GM18517 (cell line): ENCODE data around the gene IL26.
"Not testable (repeated sequence)": the region's sequence is repeated elsewhere in the genome, so short reads cannot be mapped to it uniquely, and the experiment has no call there.

ENCODE experiments used
- ATAC-seq: cut with Tn5 transposase; IDR thresholded peaks from one replicate; pipeline ENCODE4 v1.9.1; 2021; ENCODE audit warnings: mild to moderate bottlenecking, moderate library complexity; ENCODE audit not compliant: unreplicated experiment

IL26 gene

GRCh38 chr12:68240975-68241374, 15.4 kb upstream of the IL26 start:
- ATAC-seq = peak; percentile 98

DNA sequence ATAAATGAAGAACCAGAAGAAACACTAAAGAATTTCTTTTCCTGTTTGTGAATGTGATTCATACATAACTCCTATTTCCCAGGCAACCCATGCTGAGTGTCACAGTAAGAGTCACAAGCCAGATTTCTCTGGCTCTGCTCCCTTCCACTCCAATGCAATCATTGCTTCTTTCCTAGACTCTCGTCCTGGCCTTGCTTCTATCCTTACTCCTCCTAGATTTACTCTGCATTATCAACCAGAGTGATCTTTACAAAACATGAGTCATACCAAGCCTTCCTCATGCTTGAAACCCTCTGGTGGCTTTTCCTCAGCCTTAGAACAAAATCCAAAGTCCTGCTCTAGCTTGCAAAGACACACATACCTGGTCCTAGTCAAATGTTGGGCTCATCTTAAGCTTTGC, 14.5 kb upstream of the IL26 start:
- ATAC-seq = no peak

- ATAC-seq = no peak
These were observed 13.8 kb upstream of the IL26 start for GRCh38 chr12:68239309-68239982.

DNA sequence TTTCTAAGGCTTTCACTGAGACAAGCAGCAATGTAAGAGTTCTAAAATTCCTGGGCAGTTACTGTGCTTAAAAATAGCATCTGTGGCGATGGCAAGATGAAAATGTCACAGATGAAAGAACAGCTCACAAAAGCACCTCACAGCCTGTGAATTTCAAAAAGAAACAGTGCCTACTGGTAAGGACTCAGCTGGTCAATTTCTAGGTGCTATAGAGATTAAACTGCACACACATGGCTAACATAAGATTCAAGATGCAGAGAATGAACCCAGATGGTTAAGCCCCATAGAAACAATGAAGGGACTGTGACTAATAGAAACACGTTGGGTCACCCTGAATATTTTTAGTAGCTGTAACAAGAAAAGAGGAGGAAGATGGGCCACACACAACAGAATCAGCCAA, 12.0 kb upstream of the IL26 start:
- ATAC-seq = no peak

GRCh38 chr12:68237078-68237477, 11.5 kb upstream of the IL26 start:
- ATAC-seq = no peak

GRCh38 chr12:68236421-68237059, 10.9 kb upstream of the IL26 start:
- ATAC-seq = peak; percentile 63

GRCh38 chr12:68235576-68235975, 10.0 kb upstream of the IL26 start:
- no peak for ATAC-seq

- ATAC-seq = no peak
These were observed 8.5 kb upstream of the IL26 start for GRCh38 chr12:68234140-68234539.

DNA sequence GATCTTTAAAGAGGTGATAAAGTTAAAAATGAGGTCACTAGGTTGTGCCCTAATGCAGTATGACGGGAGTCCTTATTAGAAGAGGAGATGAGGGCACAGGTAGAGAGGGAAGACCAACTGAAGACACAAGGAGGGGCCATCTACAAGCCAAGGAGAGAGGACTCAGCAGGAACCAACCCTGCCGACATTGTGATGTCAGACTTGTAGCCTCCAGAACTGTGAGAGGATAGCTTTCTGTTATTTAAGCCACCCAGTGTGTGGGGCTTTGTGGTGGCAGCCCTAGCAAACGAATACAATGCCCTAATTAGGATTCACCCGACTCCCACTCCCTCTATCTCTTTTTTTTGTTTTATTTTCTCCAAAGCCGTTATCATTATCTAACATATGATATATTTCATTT, 7.9 kb upstream of the IL26 start:
- no peak for ATAC-seq

DNA sequence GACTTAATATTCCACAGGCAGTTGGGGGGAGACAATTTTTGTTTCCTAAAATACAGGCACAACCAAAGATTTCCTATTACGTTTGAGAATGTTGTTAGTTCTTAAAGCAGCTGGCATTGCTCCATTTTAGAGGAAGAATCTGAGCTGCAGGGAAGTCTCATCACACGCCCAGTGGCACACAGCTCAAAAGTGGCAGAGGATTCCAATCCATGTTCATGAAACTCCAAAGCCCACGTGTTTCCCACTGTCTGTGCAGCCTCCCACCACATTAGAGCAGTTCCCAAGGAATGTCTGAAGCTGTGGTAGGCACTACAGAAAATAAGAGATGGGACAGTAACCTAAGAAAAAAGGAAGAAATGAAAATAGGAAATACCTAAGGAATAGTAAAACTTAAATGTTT, 6.1 kb upstream of the IL26 start:
- no peak for ATAC-seq

GRCh38 chr12:68231229-68231628, 5.6 kb upstream of the IL26 start:
- no peak for ATAC-seq

DNA sequence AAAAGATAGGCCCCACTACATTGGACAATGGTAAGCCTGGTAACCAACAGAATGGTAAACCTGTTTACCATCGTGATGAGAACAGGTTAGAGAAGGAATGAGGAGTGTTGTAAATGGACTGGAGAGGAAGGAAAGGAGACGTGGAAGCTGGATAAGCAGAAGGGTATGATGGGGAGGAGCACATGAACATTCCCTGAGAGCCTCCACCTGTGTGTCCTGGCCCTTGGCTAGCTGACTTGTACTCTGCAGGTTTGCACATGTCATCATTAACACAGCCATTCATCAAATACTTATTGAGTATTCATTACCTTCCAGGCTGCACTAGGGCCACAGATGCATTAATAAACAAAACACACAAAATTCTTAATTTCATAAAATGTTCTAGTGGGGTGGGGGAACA, 4.3 kb upstream of the IL26 start:
- no peak for ATAC-seq

DNA sequence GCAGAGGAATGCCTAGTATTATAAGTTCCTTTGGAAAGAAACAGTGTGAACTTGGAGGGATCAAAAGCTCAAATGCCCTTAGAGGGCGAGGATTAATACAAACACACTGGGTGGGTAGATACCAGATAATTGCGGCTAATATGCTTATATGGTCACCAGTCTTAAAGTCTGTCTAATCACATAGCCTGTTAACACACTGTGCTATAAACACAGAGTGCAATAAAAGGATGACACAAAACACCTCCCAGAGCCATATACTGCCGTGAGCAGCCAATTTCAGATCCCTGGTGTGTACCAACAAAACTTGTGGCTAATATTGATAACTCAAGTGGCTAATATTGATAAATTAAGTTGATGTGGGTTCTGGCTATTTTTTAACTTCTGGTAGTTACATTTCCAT, 1.7 kb upstream of the IL26 start:
- no peak for ATAC-seq

DNA sequence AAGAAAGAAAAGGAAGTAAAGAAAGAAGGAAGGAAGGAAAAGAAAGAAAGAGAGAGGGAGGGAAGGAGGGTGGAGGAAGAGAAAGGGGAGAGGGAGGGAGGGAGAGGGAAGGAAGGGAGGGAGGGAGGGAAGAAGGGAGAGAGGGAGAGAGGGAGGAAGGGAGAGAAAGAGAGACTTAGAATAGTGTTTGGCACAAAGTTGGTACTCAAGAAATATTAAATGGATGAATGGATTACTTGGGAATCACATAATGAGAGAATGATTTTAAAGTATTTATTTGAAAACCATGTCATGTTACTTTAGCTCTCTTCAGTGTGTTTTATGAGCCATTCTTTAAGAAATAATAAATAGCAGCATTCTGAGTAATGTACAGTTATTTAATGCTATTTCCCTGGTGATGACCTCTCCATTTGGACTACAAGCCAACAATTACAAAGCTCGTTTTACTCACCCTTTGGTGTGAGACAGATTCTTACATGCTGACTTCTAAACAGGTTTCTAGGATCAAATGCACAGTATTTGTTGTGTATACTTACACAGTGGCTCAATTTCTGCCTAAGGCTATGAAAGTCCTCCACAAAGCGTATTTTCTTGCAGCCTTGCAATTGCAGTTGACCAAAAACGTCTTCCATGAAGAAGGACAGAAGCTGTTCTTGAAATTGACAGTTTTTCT, 861 bp downstream of the IL26 start:
- ATAC-seq = no peak

DNA sequence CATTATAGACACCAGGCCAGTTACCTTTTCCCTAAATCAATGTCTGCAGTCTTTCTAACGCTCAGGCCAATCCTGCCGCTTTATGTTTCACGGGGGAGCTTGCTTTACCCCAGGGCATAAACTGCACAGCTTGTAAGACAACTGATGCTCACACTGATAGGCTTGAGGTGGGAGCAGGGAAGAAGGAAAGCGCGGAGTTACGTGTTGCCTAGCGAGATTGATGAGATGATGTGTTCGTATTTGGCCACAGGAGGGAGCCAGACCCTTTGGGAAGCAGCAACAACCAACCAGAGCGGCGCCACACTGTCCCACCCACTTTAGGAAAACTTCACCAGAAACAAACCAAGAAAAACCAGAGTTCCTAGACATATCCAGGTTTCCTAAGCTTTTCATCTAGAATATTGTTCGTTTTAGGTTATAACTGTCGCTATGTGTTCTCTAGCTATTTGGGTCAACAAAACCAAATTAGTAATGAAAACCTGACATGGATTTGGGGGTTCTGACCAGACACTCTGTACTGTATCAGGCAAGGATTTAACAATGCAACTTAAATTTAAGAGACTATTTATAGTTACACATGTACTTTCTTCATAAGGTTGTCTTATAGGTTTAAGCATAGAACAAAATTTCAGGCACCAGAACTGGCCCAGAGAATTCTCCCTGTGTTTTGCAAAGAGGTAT, 2.4 kb downstream of the IL26 start:
- peak; percentile 82 for ATAC-seq

GRCh38 chr12:68222326-68222725, 3.3 kb downstream of the IL26 start:
- no peak for ATAC-seq

GRCh38 chr12:68221497-68221896, 4.1 kb downstream of the IL26 start:
- ATAC-seq = no peak

GRCh38 chr12:68210875-68211274, 14.7 kb downstream of the IL26 start:
- ATAC-seq = no peak

DNA sequence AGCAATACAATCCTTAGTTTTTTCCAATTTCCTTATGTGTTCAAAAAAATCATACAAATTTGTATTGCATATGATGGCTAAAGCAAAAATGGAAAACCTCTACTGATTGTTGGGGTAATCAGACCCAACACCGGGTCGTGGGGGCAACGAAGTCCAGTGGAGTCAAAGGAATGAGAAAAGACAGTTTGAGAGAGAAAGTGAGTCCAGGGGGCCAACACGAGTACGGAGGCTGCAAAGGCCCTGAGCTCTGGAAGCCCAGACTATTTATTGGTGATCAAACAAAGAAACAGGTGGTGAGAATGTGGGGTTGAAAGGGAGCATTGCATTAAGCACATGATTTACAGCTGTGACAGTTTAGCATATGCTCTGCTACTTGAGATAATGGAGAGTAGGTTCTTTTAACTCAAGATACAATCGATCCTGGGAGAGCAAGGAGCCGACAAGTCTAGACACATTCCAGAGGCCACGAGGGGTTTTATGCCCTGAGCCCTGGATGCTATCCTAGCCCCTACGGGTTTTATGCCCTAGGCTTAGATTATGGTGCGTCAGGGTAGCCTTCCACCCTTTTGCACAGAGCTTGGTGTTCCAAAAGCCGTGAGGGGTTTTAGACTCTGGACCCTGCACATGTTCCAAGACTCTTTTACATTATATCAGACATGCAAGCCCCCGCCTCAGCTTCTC, 16.4 kb downstream of the IL26 start:
- ATAC-seq = not testable (repeated sequence)

- no peak for ATAC-seq
These were observed 18.3 kb downstream of the IL26 start for GRCh38 chr12:68207276-68207675.

DNA sequence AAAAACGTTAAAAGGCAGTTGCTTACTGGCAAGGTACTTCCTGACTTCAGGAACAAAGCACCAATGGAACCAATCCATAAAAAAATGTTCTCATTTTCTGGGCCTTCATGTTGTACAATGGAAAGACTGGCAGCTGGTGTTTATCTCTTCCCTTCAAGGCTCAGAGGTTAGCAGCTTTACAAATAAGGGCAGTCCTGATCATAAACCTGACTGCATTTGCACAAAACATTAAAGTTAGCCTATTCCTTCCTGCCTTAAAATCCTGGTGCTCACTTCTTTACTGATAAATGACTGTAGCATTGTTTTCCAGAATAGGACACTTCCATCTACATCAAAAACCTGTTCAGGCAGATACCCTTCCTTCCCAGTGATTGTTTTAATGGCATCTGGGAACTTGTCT, 19.2 kb downstream of the IL26 start:
- ATAC-seq = no peak
